GM10847 (cell line): ENCODE data around the gene USP10.

Experiments used
- POLR2A ChIP-seq: IDR thresholded peaks from 2 replicates; pipeline ENCODE4 v1.6.1; 2011; ENCODE audit not compliant: insufficient read length; ENCODE audit errors: extremely low read depth

USP10 gene, protein sequence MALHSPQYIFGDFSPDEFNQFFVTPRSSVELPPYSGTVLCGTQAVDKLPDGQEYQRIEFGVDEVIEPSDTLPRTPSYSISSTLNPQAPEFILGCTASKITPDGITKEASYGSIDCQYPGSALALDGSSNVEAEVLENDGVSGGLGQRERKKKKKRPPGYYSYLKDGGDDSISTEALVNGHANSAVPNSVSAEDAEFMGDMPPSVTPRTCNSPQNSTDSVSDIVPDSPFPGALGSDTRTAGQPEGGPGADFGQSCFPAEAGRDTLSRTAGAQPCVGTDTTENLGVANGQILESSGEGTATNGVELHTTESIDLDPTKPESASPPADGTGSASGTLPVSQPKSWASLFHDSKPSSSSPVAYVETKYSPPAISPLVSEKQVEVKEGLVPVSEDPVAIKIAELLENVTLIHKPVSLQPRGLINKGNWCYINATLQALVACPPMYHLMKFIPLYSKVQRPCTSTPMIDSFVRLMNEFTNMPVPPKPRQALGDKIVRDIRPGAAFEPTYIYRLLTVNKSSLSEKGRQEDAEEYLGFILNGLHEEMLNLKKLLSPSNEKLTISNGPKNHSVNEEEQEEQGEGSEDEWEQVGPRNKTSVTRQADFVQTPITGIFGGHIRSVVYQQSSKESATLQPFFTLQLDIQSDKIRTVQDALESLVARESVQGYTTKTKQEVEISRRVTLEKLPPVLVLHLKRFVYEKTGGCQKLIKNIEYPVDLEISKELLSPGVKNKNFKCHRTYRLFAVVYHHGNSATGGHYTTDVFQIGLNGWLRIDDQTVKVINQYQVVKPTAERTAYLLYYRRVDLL

DNA sequence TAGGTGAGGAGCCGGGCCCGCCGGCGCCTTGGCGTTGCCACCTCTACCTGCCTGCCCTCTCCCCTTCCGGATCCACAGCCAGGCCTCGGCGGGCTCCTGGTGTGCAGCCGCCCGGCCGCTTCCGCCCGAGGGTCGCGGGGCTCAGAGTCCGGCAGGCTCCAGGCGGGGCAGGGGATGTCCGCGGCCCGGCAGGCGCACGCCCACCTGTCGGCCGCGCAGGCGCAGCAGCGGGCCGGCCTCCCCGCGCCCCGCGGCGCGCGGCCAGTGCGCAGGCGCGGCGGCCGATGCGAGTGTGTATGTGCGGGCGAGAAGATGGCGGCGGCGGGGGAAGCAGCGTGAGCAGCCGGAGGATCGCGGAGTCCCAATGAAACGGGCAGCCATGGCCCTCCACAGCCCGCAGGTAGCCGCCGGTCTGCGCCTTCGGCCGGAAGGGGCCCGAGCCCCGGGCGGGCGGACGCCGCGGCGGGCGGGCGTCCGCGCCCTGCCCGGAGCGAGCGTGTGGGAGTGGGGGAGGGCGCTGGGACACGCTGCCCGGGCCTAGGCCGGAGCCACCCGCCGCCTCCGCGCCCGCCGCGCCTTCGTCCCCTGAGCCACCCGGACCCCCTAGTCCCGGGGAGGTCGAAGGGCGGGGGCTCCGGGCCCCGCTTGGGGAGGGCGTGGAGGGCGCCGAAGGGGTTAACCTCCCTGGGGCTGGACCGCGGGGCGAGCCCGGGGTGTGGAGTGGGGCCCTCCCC lies at the start of gene USP10:
TSS of gene USP10 (plus strand) at position 289 of the 734 bp plus-strand sequence. CDS start at position 380, 91 bp downstream.
- peak; percentile 71 for TF ChIP-seq POLR2A

DNA sequence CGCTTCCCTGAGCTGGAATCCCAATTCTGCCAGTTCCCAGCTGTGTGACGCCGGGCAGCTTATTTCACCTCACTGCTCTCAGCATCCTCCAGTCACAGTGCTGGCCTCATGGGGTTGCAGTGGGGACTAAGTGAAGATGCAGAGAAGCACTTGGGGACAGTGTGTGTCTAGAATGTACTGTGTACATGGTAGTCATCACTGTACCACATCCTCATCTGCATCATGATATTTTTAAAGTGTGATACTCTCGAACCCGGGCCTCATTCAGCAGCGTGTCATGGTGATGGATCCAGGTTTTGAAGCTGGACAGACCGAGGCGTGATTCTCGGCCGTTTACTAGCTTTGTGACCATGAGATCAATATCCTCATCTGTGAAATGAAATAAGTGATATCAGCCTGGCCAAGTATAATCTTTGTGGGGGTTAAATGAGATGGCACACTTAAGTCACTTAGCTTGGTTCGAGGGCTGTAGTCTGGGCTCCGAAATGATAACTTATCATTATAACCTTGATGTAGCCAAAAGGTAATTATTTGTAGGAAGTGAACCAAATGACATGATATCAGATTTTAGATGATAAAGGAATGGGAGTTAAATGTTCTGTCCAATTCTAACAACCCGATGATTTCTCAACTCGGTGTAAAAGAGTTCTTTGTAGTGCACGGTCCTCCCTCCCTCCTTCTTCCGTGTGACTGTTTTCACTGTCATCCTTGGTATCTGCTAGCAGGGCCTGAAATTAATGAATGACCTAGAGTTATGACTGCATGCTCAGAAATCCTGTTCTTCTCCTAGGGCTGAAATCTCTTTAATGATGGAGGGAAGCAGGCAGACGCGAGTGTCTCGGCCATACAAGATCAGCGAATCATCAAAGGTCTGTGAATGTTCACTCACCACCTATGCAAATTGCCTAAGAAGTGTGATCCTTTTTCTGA lies 49.5 kb upstream of the USP10 start:
- TF ChIP-seq POLR2A = no peak

- no peak for TF ChIP-seq POLR2A
Observed at GRCh38 chr16:84652566-84652965, 47.2 kb upstream of the USP10 start.

GRCh38 chr16:84654238-84654637 lies 45.6 kb upstream of the USP10 start:
- no peak for TF ChIP-seq POLR2A

DNA sequence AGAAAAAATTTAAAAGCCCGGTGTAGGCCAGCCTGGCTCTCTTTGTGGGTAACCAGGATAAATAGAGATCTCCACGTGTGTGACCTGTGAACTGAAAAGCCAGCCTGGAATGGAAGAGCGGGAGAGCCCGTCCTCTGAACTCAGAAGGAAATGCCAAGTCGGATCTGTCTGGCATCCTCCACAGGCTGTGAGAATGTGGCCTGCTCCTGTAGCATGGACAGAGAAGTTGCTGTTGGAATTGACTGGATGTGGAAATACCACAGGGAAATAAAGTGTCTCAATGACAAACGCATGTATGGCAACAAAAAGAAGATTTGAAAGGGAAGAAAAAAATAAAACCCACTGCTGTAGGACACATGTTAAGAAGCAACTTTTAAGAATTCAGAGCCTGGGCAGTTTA lies 44.8 kb upstream of the USP10 start:
- TF ChIP-seq POLR2A = no peak

DNA sequence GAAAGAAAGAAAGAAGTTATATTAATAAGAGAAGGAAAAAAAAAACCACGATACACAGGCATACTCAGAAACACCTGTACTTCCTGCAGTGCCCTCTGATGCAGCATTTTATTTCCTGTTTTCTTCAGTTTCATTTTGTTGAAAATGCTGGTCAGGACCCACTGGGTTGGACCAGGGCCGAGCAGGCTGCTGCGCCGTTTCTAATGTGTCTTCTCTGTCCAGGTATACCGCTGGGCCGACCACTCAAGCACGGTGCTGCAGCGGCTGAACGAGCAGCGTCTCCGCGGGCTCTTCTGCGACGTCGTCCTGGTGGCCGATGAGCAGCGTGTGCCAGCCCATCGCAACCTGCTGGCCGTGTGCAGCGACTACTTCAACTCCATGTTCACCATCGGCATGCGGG lies 43.2 kb upstream of the USP10 start:
- TF ChIP-seq POLR2A = no peak

- TF ChIP-seq POLR2A = no peak
Observed at GRCh38 chr16:84657229-84657837, 42.5 kb upstream of the USP10 start.

GRCh38 chr16:84658690-84659089 lies 41.1 kb upstream of the USP10 start:
- TF ChIP-seq POLR2A = no peak

DNA sequence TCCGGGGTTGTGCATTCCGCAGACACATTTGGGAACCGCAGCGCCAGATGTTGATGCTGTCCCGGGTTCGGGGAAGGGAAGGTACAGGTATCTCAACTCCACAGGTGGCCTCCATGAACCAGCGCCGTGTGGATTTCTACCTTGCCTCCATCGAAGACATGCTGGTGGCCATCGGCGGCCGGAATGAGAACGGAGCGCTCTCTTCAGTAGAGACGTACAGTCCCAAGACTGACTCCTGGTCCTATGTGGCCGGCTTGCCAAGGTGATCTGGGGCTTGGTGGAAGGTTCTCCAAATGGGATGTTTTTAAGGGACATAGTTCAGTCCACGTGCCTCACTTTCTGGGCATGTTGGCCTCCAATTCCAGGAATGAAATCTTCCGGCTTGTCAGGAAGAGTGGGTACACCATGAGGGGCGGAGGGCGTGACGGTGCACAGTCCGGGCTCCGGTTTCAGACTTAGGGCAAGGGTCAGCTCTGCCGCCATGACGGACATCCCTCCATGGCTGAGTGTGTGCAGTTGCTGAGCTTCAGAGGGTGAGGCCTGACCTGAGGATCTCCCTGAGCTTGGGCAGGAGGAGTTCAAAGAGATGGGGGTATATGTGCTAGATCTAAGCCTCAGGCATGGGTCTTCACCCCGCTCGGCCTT lies 40.0 kb upstream of the USP10 start:
- no peak for TF ChIP-seq POLR2A

DNA sequence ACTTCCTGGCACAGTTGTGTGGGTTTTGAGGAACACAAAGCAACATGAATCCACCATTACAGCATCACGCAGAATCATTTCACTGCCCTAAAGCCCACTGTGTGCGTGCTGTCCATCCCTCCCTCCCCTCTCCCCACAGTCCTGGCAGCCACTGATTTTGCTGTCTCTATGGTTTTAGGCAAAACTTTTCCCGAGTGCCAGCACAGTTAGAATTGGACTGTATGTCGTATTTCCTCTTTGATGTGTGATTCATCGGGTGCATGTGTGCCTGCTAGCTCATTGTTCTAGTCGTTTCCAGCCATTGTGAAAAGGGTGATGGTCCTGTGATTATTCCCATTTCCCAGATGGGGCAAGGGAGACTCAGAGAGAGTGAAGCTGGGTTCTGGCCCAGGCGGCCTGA lies 38.8 kb upstream of the USP10 start:
- no peak for TF ChIP-seq POLR2A

DNA sequence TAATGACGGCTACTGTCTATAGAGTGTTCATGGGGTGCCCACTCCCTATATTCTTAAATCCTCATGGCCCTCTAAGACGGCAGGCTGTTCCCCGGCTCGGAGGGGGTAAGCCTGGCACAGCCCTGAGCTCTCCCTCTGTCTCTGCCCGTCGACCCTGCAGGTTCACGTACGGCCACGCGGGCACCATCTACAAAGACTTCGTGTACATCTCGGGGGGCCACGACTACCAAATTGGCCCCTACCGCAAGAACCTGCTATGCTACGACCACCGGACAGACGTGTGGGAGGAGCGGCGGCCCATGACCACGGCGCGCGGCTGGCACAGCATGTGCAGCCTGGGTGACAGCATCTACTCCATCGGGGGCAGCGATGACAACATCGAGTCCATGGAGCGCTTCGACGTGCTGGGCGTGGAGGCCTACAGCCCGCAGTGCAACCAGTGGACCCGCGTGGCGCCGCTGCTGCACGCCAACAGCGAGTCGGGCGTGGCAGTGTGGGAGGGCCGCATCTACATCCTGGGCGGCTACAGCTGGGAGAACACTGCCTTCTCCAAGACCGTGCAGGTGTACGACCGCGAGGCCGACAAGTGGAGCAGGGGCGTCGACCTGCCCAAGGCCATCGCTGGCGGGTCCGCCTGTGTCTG lies 38.3 kb upstream of the USP10 start:
- TF ChIP-seq POLR2A = no peak

- TF ChIP-seq POLR2A = no peak
Observed at GRCh38 chr16:84662471-84662870, 37.3 kb upstream of the USP10 start.

DNA sequence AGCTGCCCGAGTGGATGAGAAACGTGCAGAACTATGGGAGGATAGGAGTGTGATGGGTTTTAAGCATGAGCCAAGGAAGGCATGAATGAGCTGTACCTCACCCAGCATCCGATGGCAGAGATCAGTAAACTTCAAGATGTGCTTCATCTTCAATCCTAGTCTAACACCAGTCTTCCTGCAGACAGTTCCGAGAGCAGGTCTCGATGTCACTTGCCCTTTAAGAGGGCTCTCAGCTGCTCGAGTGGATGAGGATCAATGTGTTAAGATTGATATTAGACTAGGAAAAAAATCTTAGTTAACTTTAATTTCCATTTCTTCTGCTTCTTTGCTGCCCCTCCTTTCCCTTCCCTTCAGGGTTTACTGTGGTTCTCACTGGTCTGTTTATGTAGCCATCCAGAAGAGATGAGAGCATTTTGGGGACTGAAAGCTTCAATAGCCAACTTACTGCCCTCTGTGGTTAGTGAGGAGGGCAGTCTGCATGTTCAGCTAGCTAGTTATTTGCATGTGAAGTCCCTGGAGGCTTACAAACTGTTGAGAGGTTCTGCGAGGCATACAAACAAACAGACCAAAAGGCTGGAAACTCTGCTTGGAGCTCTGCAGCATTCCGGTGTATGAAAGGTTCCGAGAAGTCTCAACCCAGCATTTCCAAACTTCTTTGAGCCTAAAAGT lies 36.2 kb upstream of the USP10 start:
- no peak for TF ChIP-seq POLR2A
